ENCODE data around the gene USP33. TPM values are rescaled to one million over a fixed set of nuclear protein-coding genes. Genes with fewer than 3 reads are reported as not detected.

USP33 gene
- total and polyA plus RNA-seq, 2 of the 8 experiments (the other 6 are each of a cell fraction or from before 2014, with no cell fraction given), result 20.0 to 55.5 TPM

GRCh38 chr1:77756052-77756754 lies 3.4 kb downstream of the USP33 start:
- no peak overlapping the region for H3K9ac ChIP-seq (replicated peaks in 1 of 4; ENCODE audit: extremely low read depth in 1 of 4, low read depth in 3 of 4, low read length in 3 of 4)
- H3K27ac ChIP-seq (ENCODE audit: low read depth, low read length), result no peak overlapping the region
- H2BK120ac ChIP-seq (replicated peaks; ENCODE audit: low read depth, low read length), result no peak overlapping the region
- CTCF ChIA-PET (ENCODE audit: partially characterized antibody), result interaction anchor here (0.7 kb wide), 1 partner anchor 10 kb away, joined by 3 read pairs; no protein-coding TSS in a partner anchor
- DNase-seq (ENCODE audit: low read depth in 1 of 2, low spot score in 2 of 2) (no peak), FAIRE-seq (no peak)
- H3K9me3 ChIP-seq (ENCODE audit: insufficient read depth in 2 of 2, low read depth in 1 of 2, low read length in 1 of 2), result no peaks in the 10 kb centered on the region; a peak in 1 of 4 replicates
- no peak overlapping the region for H2BK5ac ChIP-seq (ENCODE audit: low read depth, low read length)
- no peaks in the 10 kb centered on the region; the same call in none of the 2 replicates for H3K79me1 ChIP-seq (ENCODE audit: low read depth, low read length)
- peaks cover 2% of the 10 kb centered on the region; the same call in 1 of the 2 replicates for H3K23me2 ChIP-seq (ENCODE audit: low read depth, low read length)
- no peak overlapping the region for H3K4me3 ChIP-seq (ENCODE audit: extremely low read depth in 1 of 4, insufficient read depth in 2 of 4, low read depth in 3 of 4, low read length in 4 of 4)
- no peaks in the 10 kb centered on the region; a peak in 1 of 7 replicates for H3K4me1 ChIP-seq (replicated peaks in 1 of 4; ENCODE audit: control insufficient read depth in 3 of 4, insufficient read depth in 4 of 4, low read length in 3 of 4)
- H3K4me2 ChIP-seq (ENCODE audit: insufficient read depth in 1 of 2, low read depth in 2 of 2, low read length in 2 of 2), result no peak overlapping the region
- 67% methylated on average over 1 of the region's 1 CpG; no CpG with 5 or more reads in 1 of the 2 experiments for WGBS, 2 experiments (ENCODE audit: extremely low coverage in 1 of 2, insufficient coverage in 1 of 2, insufficient read length in 1 of 2, insufficient replicate concordance in 2 of 2, low coverage in 1 of 2, low lambda C conversion rate in 2 of 2, missing lambda C conversion rate in 1 of 2)
- H3K36me3 ChIP-seq (ENCODE audit: control insufficient read depth in 2 of 4, insufficient read depth in 4 of 4, low read length in 3 of 4), result no peaks in the 10 kb centered on the region
- H3K18ac ChIP-seq (ENCODE audit: extremely low read depth, low read length), result no peak overlapping the region
- no peak overlapping the region for H2AFZ ChIP-seq (ENCODE audit: low read length)
- H4K20me1 ChIP-seq (replicated peaks in 1 of 2; ENCODE audit: control insufficient read depth in 1 of 2, insufficient read depth in 2 of 2, low read length in 2 of 2), result no peaks in the 10 kb centered on the region
- no peak overlapping the region for H4K91ac ChIP-seq (replicated peaks; ENCODE audit: insufficient read length, low read length)
- TF ChIP-seq CHD1 (IDR thresholded peaks at IDR 0.05; ENCODE audit: low read depth, low read length), result no peak
- TF ChIP-seq YY1 (IDR thresholded peaks at IDR 0.05; ENCODE audit: low read depth, low read length), result no peak
- H3K14ac ChIP-seq (ENCODE audit: insufficient read length), result no peak overlapping the region
- POLR2A ChIA-PET (ENCODE audit: partially characterized antibody), result no interaction called here
- no peak overlapping the region for H3K23ac ChIP-seq (ENCODE audit: insufficient read length)
- H4K5ac ChIP-seq (ENCODE audit: insufficient read length, low read depth, low read length), result no peak overlapping the region
- H2BK15ac ChIP-seq (ENCODE audit: low read length), result no peak overlapping the region
- H2BK12ac ChIP-seq (ENCODE audit: low read depth, low read length), result no peak overlapping the region
- H3K27me3 ChIP-seq (replicated peaks in 1 of 4; ENCODE audit: control insufficient read depth in 3 of 4, extremely low read depth in 1 of 4, insufficient read depth in 3 of 4, low read length in 3 of 4), result no peaks in the 10 kb centered on the region
- H3K4ac ChIP-seq (replicated peaks; ENCODE audit: insufficient read length, low read depth, low read length), result no peak overlapping the region
- no peak overlapping the region for H2BK20ac ChIP-seq (ENCODE audit: low read length)
- H2AK5ac ChIP-seq (ENCODE audit: low read depth, low read length), result no peak overlapping the region
- H4K8ac ChIP-seq (ENCODE audit: extremely low read depth, insufficient read depth, low read length), result no peak overlapping the region
- H3K56ac ChIP-seq (replicated peaks; ENCODE audit: insufficient read length, low read depth, low read length), result no peak overlapping the region
- peaks cover 2 to 70% of the 10 kb centered on the region in 2 experiments for H3K79me2 ChIP-seq (ENCODE audit: control insufficient read depth in 1 of 2, insufficient read depth in 2 of 2, low read length in 2 of 2)

Data from H1 (cell line).